Posterior cingulate gyrus (tissue), 11 donors: ENCODE measurements around the gene ARFGAP3.
"Not testable (repeated sequence)": the region's sequence is repeated elsewhere in the genome, so short reads cannot be mapped to it uniquely, and the experiment has no call there.

Experiments used
- DNase-seq, 10 donors: peaks; one replicate each; pipeline versions ENCODE4 v3.0.0 to v3.0.0-alpha.2; 2020 to 2021; ENCODE audit warnings: mixed read lengths in 3 of 10
- intact Hi-C: fragments of 100-400 bp; cut with DNase I; formaldehyde crosslinking; loops from one replicate; pipeline ENCODE4 v1.15.1; 2023

ARFGAP3 gene

DNA sequence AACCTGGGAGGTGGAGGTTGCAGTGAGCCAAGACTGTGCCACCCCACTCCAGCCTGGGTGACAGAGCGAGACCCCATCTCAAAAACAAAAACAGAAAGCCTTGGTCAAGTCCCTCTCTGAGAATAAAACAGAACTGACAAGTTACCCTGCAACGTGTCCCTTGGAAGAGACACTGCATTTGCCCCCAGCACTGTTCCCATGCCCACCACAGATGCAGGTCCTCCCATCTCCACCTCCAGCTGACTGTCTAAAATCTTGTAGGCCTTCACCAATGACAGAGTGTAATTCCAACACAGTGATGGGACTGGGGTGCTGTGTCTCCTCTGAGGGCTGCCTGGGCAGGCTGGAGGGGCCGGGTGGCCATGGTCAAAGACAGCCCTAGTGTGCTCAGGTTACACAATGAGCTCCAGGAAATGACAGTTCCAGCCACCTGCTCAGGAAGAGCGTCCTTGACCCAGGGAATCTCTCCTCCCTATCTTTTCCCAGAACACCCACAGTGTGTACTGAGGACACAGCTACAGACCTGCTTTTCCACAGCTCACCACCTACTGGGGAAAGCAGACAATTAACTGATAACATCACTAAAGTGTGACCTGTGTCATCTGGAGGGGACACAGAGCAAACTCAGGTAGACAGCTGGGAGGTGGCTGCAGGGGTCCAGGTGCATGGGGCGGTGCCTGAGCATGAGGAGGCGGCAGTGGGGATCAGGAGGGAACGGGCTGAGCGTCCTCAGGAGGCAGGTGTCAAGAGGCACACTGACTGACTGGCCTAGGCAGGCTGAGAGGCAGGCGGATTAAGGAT, 56.4 kb downstream of the ARFGAP3 start:
- intact Hi-C loops = no loop called here
- no peak for DNase-seq

GRCh38 chr22:42799461-42800405, 57.3 kb downstream of the ARFGAP3 start:
- peak in 1 of 10 donors; percentile 4 for DNase-seq
- intact Hi-C loops = no loop called here

DNA sequence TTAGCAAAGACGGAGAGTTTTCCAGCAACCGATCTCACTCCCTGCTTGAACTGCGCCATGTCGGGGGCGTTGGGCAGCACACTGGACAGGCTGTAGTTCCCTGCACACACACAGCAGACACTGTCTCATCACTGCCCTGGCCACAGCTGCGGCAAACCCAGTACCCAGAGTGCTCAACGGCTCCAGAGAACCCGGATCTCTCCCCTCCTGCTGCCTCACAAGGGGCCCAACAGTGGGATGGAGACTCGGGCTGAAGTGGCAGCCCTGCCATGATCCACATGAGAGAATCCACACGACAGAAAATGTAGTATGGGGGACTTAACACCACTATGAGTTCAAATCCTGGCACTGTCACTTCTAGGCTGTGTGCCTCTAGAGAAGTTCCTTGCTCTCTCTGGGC, 58.0 kb downstream of the ARFGAP3 start:
- peak in 1 of 10 donors; percentile 11 for DNase-seq
- intact Hi-C loops = no loop called here

GRCh38 chr22:42797011-42797410, 60.1 kb downstream of the ARFGAP3 start:
- intact Hi-C loops = no loop called here
- DNase-seq = peak in 1 of 10 donors; percentile 13

DNA sequence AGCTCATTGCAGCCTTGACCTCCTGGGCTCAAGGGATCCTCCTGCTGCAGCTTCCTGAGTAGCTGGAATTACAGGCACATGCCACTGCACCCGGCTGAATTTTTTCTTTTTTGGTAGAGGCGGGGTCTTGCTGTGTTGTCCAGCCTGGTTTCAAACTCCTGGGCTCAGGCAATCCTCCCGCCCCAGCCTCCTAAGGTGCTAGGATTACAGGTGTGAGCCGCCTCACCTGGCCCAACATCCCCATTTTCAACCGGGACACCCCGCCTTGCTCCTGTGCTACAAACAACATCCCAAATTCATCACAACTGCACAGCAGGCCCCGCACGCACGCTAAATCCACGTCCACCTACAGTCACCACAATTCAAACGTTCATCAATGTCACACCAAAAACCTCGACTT, 61.0 kb downstream of the ARFGAP3 start:
- intact Hi-C loops = no loop called here
- peak in 1 of 10 donors; percentile 13 for DNase-seq

DNA sequence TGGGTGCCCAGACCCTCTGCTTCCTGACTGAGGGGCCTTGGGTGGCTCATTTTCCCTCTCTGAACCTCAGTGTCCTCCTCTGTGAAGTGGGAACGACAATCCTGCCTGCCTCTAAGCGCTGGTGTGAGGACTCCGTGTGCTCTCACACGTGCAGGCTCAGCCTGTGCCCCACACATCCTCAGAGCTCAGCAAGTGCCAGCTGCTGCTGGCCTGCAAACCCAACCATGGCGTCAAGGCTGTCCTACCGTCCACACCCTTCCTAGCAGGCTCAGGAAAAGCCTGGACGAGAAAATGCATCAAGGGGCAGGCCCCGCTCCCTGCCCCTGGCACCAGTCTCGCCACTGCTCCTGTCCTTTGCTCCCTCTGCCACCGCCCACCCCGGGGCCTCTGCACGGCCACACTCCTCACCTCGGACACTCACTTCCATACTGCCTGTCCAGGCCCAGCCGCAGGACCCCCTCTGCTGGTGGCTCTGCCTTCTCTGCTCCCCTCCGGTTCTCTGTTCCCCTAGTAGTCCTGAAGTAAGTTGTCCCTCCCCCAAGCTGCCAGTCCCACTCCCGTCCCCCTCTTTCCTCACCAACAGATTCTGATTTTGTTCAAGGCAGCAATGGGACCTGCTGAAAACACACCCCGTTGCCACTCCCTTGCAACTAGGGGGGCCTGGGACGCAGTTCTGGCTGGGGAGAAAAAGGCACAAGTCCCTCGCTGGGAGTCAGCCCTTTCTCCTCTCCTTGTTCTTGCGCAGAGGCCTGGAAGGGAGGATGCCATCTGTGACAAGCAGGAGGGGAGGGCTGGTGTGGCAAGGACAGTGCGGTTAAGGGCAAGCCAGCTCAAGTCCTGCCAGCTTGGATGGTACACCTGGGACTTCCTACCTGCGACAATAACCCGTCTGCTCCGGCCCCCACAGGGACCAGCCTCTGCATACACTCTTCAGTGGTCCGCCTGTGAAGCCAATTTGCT, 62.2 kb downstream of the ARFGAP3 start:
- intact Hi-C loops = no loop called here

GRCh38 chr22:42793848-42794405, 63.1 kb downstream of the ARFGAP3 start:
- DNase-seq = no peak

More for the DNA sequence above, 62.2 kb downstream of the ARFGAP3 start:
- DNase-seq = peak in 2 of 10 donors; percentile 5 to 85

GRCh38 chr22:42792909-42793847, 63.9 kb downstream of the ARFGAP3 start:
- DNase-seq = peak in 1 of 10 donors; percentile 86
- intact Hi-C loops = no loop called here

More at GRCh38 chr22:42793848-42794405, 63.1 kb downstream of the ARFGAP3 start:
- intact Hi-C loops = no loop called here

DNA sequence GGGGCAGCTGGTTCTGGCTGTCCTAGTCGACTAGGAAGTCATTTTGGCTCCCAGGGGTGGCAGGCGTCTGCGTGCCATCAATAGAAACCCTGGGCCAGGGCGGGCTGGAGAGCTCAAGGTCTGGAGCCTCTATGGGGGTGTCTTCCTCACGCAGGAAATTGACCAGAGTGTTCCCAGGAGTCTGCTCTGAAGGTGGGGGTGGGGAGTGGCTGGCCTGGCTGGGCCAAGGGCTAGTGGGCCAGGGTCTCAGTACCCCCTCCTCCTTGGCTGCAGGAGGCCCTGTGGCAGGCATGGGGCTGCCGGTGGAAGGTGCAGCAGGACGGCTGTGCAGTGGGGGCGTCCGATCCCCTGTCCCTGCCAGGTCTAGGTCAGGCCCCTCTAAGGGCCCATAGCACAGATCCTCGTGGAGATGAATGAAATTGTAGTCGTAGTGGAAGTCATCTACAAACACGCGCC, 64.6 kb downstream of the ARFGAP3 start:
- DNase-seq = no peak
- intact Hi-C loops = no loop called here

GRCh38 chr22:42791721-42792452, 65.2 kb downstream of the ARFGAP3 start:
- intact Hi-C loops = no loop called here

GRCh38 chr22:42788466-42788865, 68.6 kb downstream of the ARFGAP3 start:
- intact Hi-C loops = loop anchor here (10.0 kb wide), 1 partner anchor 124 kb away; no protein-coding TSS in a partner anchor

More at GRCh38 chr22:42791721-42792452, 65.2 kb downstream of the ARFGAP3 start:
- peak in 5 of 10 donors; percentile 36 to 92 (median 62) for DNase-seq

GRCh38 chr22:42788021-42788420, 69.1 kb downstream of the ARFGAP3 start:
- DNase-seq = peak in 1 of 10 donors; percentile 55
- intact Hi-C loops = loop anchor here (10.0 kb wide), 1 partner anchor 123 kb away; no protein-coding TSS in a partner anchor

More at GRCh38 chr22:42788466-42788865, 68.6 kb downstream of the ARFGAP3 start:
- peak in 1 of 10 donors; percentile 66 for DNase-seq

GRCh38 chr22:42787357-42787736, 69.7 kb downstream of the ARFGAP3 start:
- peak in 2 of 10 donors; percentile 17 to 65 for DNase-seq
- intact Hi-C loops = loop anchor here (10.0 kb wide), 1 partner anchor 123 kb away; no protein-coding TSS in a partner anchor

DNA sequence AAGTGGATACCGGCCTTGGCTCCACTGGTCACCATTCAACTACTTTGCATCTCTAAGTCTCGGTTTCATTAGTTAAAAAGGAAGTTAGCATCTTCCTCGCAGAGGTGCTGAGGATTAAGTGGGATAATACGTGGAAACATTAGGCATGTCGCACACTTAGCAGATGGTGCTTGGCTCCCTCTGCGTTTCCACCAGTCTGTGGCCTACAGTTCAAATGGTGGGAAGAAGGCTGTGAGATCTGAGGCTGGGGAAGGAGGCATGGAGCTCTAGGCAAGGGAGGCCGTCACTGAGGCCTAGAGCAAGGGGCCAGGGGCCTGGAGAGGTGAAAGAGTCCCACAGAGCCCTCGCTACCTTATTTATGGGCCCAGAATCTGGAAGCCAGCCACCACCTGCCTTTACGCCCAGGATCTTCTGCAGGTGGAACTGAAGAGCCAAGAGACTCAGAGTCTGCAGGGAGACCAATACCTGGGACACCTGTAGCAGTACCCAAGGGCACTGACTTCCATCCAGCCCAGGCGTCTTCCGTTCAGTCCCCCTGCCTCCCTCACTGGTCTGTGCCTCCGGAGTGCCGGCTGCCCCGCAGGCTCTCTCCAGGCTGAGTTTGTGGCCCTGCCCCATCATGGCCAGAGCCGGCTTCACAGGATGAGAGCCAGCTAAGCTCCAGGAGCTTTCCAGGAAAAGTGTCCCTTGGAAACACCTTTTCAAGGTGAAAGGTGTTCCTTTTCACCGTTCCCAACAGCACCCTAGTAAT, 70.3 kb downstream of the ARFGAP3 start:
- intact Hi-C loops = loop anchor here (10.0 kb wide), 1 partner anchor 122 kb away; no protein-coding TSS in a partner anchor
- peak in 2 of 10 donors; percentile 50 to 55 for DNase-seq

- DNase-seq = peak in 1 of 10 donors; percentile 39
- intact Hi-C loops = loop anchor here (10.0 kb wide), 1 partner anchor 121 kb away; no protein-coding TSS in a partner anchor
Observed at GRCh38 chr22:42785706-42786499, 71.2 kb downstream of the ARFGAP3 start.

DNA sequence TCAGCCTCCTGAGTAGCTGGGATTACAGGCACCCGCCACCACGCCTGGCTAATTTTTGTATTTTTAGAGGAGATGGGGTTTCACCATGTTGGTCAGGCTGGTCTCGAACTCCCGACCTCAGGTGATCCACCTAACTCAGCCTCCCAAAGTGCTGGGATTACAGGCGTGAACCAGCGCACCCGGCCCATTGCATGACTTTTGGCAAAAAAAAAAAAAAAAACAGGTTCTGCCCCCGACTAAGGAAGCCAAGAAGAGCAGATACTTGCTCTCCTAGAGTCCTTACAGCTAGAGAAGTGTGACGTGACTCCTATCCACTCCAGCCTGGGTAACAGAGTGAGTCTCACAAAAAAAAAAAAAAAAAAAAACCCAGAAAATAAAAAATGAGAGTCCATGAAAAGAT, 74.8 kb downstream of the ARFGAP3 start:
- DNase-seq = not testable (repeated sequence)
- intact Hi-C loops = loop anchor here (10.0 kb wide), 1 partner anchor 118 kb away; no protein-coding TSS in a partner anchor
